ENCODE data around the gene FXYD7. TPM values are rescaled to one million over a fixed set of nuclear protein-coding genes. Genes with fewer than 3 reads are reported as not detected.

FXYD7 gene
- total and polyA plus RNA-seq, 2 of the 4 experiments (the other 2 are of a cell fraction), result 0.31 TPM; not detected in 1

DNA sequence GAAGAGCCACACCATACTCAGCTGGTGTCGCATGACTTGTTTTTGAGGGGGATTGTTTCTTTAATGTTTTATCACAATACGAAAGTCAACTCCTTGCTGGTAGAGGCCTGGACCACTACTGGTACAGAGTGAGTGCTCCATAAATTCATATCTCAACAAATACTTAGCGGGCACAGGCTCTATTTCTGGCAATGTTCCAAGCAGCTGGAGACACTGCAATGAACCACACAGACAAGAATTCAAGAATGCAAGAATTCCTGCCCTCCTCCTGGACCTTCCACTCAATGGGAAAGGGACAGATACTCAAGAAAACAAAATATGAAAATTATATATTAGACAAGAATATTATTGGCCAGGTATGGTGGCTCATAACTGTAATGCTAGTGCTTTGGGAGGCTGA is 6.4 kb downstream of the FXYD7 start:
- no peak overlapping the region for H3K4ac ChIP-seq (ENCODE audit: low read depth, low read length)
- dilution Hi-C loops (cut with HindIII; ENCODE audit: low sequenced_read_pairs, unreplicated experiment), result no loop called here
- H3K27me3 ChIP-seq (ENCODE audit: control insufficient read depth, insufficient read depth, low read length), result peaks cover 9% of the 10 kb centered on the region
- H2AFZ ChIP-seq (replicated peaks; ENCODE audit: low read length, poor library complexity), result no peak overlapping the region
- no peak overlapping the region for H3K18ac ChIP-seq (ENCODE audit: low read depth, low read length)
- H4K5ac ChIP-seq (ENCODE audit: low read depth, low read length), result no peak overlapping the region
- no peaks in the 10 kb centered on the region for H4K20me1 ChIP-seq (ENCODE audit: insufficient read depth, low read length)
- no peak for ATAC-seq (ENCODE audit: low read depth)
- no peak for DNase-seq
- H4K91ac ChIP-seq (ENCODE audit: insufficient read depth, low read depth, low read length), result no peak overlapping the region
- peaks cover 3% of the 10 kb centered on the region; the same call in 1 of the 2 replicates for H3K9me1 ChIP-seq (ENCODE audit: insufficient read depth, low read length)
- H3K9me3 ChIP-seq (ENCODE audit: control insufficient read depth, insufficient read depth, low read length), result no peaks in the 10 kb centered on the region
- H3K9ac ChIP-seq (ENCODE audit: low read depth, low read length), result no peak overlapping the region
- H2BK120ac ChIP-seq (ENCODE audit: low read depth, low read length), result no peak overlapping the region
- H2BK15ac ChIP-seq (ENCODE audit: low read depth, low read length), result no peak overlapping the region
- in situ Hi-C loops (cut with MboI; ENCODE audit: low sequenced_read_pairs), result no loop called here
- no peak overlapping the region for H3K4me3 ChIP-seq (ENCODE audit: insufficient read depth, low read depth, low read length)
- H3K4me1 ChIP-seq (ENCODE audit: control insufficient read depth, insufficient read depth, low read length), result peaks cover 5% of the 10 kb centered on the region
- H3K27ac ChIP-seq (ENCODE audit: insufficient read depth, low read length), result no peak overlapping the region
- ChIA-PET CTCF (interaction anchor here (0.5 to 1.0 kb wide), 2 partner anchors 8 to 51 kb away, joined by 3 read pairs; no protein-coding TSS in a partner anchor), POLR2A (ENCODE audit: unreplicated experiment) (no interaction called here)
- intact Hi-C loops (cut with micrococcal nuclease), result no loop called here
- no peak overlapping the region for H4K8ac ChIP-seq (ENCODE audit: low read depth in 2 of 2, low read length in 2 of 2)
- no peak overlapping the region for H3K23ac ChIP-seq (ENCODE audit: low read depth, low read length)
- no peak overlapping the region for H3K56ac ChIP-seq (ENCODE audit: extremely low read depth, insufficient read depth, low read length)
- H2AK5ac ChIP-seq (ENCODE audit: low read depth, low read length), result no peak overlapping the region
- no peak overlapping the region for H3K14ac ChIP-seq (replicated peaks; ENCODE audit: low read depth, low read length)
- no peak overlapping the region for H2BK5ac ChIP-seq (ENCODE audit: low read depth, low read length, poor library complexity, severe bottlenecking)
- H3K79me1 ChIP-seq (ENCODE audit: low read depth in 1 of 2, low read length in 2 of 2), result peaks cover 2 to 5% of the 10 kb centered on the region in 2 experiments; a peak in 2 of 4 replicates
- BruUV-seq (replicated peaks), result no TSS peak
- no peak for TF ChIP-seq RCOR1 (IDR thresholded peaks at IDR 0.05; ENCODE audit: insufficient replicate concordance, low read length)
- no peak for TF ChIP-seq CEBPB (IDR thresholded peaks at IDR 0.05; ENCODE audit: low read depth, low read length)
- TF ChIP-seq RAD21 (IDR thresholded peaks at IDR 0.05; ENCODE audit: low read length), result no peak
- TF ChIP-seq POLR2A (IDR thresholded peaks at IDR 0.05; ENCODE audit: low read depth, low read length), result no peak
- TF ChIP-seq MXI1 (IDR thresholded peaks at IDR 0.05; ENCODE audit: borderline replicate concordance, low read depth, low read length), result no peak
- no peak for TF ChIP-seq SMC3 (IDR thresholded peaks at IDR 0.05; ENCODE audit: low read depth, low read length)
- TF ChIP-seq MAZ (IDR thresholded peaks at IDR 0.05; ENCODE audit: borderline replicate concordance, low read depth, low read length), result no peak
- no peak for TF ChIP-seq CTCF (conservative IDR thresholded peaks at IDR 0.05; ENCODE audit: low read depth, low read length)
- no peak for TF ChIP-seq FOS (IDR thresholded peaks at IDR 0.05; ENCODE audit: low read depth, low read length)
- no peak for TF ChIP-seq ELK1 (IDR thresholded peaks at IDR 0.05; ENCODE audit: borderline replicate concordance, low read depth, low read length)
- TF ChIP-seq, protein P1, sequence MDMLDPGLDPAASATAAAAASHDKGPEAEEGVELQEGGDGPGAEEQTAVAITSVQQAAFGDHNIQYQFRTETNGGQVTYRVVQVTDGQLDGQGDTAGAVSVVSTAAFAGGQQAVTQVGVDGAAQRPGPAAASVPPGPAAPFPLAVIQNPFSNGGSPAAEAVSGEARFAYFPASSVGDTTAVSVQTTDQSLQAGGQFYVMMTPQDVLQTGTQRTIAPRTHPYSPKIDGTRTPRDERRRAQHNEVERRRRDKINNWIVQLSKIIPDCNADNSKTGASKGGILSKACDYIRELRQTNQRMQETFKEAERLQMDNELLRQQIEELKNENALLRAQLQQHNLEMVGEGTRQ (IDR thresholded peaks at IDR 0.05; ENCODE audit: low read depth, low read length), result no peak
- no peak for TF ChIP-seq CHD1 (IDR thresholded peaks at IDR 0.05; ENCODE audit: low read depth, low read length)
- no peak overlapping the region for H3K4me2 ChIP-seq (ENCODE audit: low read depth, low read length)
- WGBS, 2 experiments (ENCODE audit: extremely low coverage in 2 of 2, insufficient read length in 1 of 2), result no CpG with 5 or more reads among the region's 3 CpGs
- no peak overlapping the region for H2BK20ac ChIP-seq (ENCODE audit: low read depth, low read length)
- no peak overlapping the region for H2AK9ac ChIP-seq (replicated peaks; ENCODE audit: low read depth, low read length, poor library complexity)
- H3K36me3 ChIP-seq (ENCODE audit: control insufficient read depth, insufficient read depth, low read length), result no peaks in the 10 kb centered on the region
